Sigmoid colon (tissue), 7 donors: ENCODE measurements around the gene PRAF2. TPM values are rescaled to one million over a fixed set of nuclear protein-coding genes. Genes with fewer than 3 reads are reported as not detected.

Experiments used
- DNase-seq: peaks from one replicate; pipeline ENCODE4 v3.0.0-alpha.2; 2019
- H3K27ac ChIP-seq, 4 donors: fragments of 200-600 bp; sonication (generic); one replicate each; pipeline ENCODE4 v1.5.1; 2016 to 2019; ENCODE audit warnings: mild to moderate bottlenecking in 1 of 4
- H3K27me3 ChIP-seq, 3 donors: fragments of 200-600 bp; sonication (generic); one replicate each; pipeline ENCODE4 v1.5.1; 2019; ENCODE audit warnings: mild to moderate bottlenecking in 1 of 3
- H3K36me3 ChIP-seq, 4 donors: fragments of 200-600 bp; sonication (generic); one replicate each; pipeline ENCODE4 v1.5.1; 2016 to 2019
- H3K4me1 ChIP-seq, 4 donors: fragments of 200-600 bp; sonication (generic); one replicate each; pipeline ENCODE4 v1.5.1; 2017 to 2019
- H3K4me3 ChIP-seq, 4 donors: fragments of 200-600 bp; sonication (generic); one replicate each; pipeline ENCODE4 v1.5.1; 2017 to 2019; ENCODE audit warnings: mild to moderate bottlenecking in 2 of 4, moderate library complexity in 1 of 4
- H3K9me3 ChIP-seq, 4 donors: fragments of 200-600 bp in 3 of 4; sonication (generic) in 3 of 4; one replicate each; pipeline versions ENCODE4 v1.5.1 to v1.6.1; 2013 to 2019
- CTCF ChIP-seq, 4 experiments: fragments of 450-650 bp in 3 of 4; fragments of 200-600 bp in 1 of 4; IDR thresholded peaks; one replicate each; pipeline ENCODE4 v1.5.1; 2016 to 2019; ENCODE audit warnings: antibody characterized with exemption in 4 of 4, mild to moderate bottlenecking in 3 of 4, moderate library complexity in 2 of 4
- EP300 ChIP-seq, 4 donors: sonication (generic); formaldehyde crosslinking; IDR thresholded peaks; one replicate each; pipeline ENCODE4 v1.6.1; 2017; ENCODE audit warnings: antibody characterized with exemption in 4 of 4
- POLR2A ChIP-seq, 2 donors: fragments of 450-650 bp; IDR thresholded peaks; one replicate each; pipeline ENCODE4 v1.6.1; 2016; ENCODE audit warnings: antibody characterized with exemption in 2 of 2, mild to moderate bottlenecking in 2 of 2, moderate library complexity in 2 of 2
- POLR2AphosphoS5 ChIP-seq, 4 donors: sonication (generic); formaldehyde crosslinking; IDR thresholded peaks; one replicate each; pipeline ENCODE4 v1.6.1; 2017; ENCODE audit warnings: antibody characterized with exemption in 4 of 4
- WGBS, 2 donors: extraction: QIAGEN DNeasy Blood & Tissue Kit; methylation state at CpG; one replicate each; pipeline ENCODE4 v1.1.7; 2013; 5-methylcytosine and 5-hydroxymethylcytosine counted together
- intact Hi-C: fragments of 100-400 bp; cut with DNase I; formaldehyde crosslinking; loops from one replicate; pipeline ENCODE4 v1.15.1; 2023
- polyA plus RNA-seq, 3 donors: library from polyadenylated mRNA; stranded (reverse); fragments of 200-250 nt; gene quantifications; one replicate each; pipeline ENCODE4 v1.2.3, GENCODE V29; 2013
- total RNA-seq, 4 donors: library from RNA; depleted of rRNA; stranded (reverse); fragments of >200 nt; gene quantifications; one replicate each; pipeline ENCODE4 v1.1.0, GENCODE V29; 2016
- donor health status: healthy with polysubstance abuse.
- donor health status: Bipolar disorder and iron deficiency.
- donor health status: healthy.

Gene PRAF2
- total RNA-seq (10 to 100 TPM; 18.2 to 20.2 (median 19.0) TPM), polyA plus RNA-seq (10 to 100 TPM in 1 of 3 donors, 1 to 10 TPM in 2; 2.8 to 15.2 (median 8.4) TPM)

DNA sequence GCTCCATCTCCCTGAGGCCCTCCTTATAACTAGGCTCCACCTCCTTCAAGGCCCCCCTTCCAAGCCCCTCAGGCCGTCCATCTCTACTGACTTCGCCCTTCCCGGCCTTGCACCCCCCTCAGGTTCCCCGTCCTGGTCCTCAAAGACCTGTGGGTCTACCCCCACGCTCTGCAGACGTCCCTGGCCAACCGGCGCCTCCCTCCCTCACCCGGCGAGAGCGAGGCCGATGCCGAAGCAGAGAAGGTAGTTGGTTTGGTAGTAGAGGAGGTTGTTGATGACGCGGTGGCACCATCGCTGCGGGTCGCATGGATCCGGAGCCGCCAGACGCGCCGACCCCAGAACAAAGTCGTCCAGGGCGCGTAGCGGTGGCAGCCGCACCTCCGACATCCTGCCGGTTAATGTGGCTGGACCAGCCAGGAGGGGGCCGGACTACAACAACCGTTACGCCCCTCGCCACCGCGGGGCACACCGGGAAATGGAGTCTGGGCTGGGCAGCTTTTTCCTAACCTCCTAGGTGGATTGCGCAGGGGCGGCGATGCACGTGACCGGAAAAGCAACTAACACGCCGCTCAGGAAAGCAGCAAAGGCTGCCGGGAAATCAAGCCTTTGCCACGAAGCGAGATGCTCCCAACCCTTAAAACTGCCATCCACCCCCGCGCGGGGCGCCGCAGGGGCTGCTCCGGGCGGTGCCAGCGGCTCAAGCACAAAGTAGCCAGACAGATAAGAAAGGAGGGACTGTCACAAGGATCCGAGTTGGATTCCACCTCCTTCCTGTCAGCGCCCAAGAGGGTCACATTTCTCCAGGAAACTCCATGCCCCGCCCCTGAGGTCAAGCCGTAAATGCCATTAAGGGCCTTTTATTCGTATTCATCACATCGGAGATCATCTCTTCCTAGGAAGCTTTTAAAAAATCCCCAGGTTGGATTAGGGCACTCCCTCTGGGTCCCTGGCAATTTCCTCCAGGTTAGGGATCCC is at the start of gene PRAF2:
PRAF2 (minus strand) TSS at position 402 of the 975 bp plus-strand sequence; CDS start at position 387, 15 bp downstream.
- no peak for TF ChIP-seq EP300 (IDR thresholded peaks at IDR 0.05)
- no peak for TF ChIP-seq CTCF (IDR thresholded peaks at IDR 0.05)
- TF ChIP-seq POLR2AphosphoS5 (IDR thresholded peaks at IDR 0.05): peak; percentile 75 to 89 (median 86)
- no peak for TF ChIP-seq POLR2A (IDR thresholded peaks at IDR 0.05)
- Histone ChIP-seq H3K4me3 (peak within 1 kb of the TSS; percentile 35 to 60 (median 55)), H3K27me3 (no peaks in the 10 kb centered on the region), H3K27ac (peak within 1 kb of the TSS; percentile 70 to 84 (median 76)), H3K9me3 (no peaks in the 10 kb centered on the region), H3K36me3 (peaks cover 0 to 18% (median 6%) of the 10 kb centered on the region in 4 donors), H3K4me1 (peaks cover 0 to 26% (median 21%) of the 10 kb centered on the region in 4 donors)
- 3 to 5% methylated on average over 61 of the region's 61 CpGs for WGBS, 2 donors
- intact Hi-C loops: no loop called here
- DNase-seq: peak; percentile 97

GRCh38 chrX:49122499-49122898 is 48.7 kb upstream of the PRAF2 start:
- Histone ChIP-seq H3K4me3 (peak overlapping the region in 3 of 4 donors; percentile 65 to 74 (median 66)), H3K9me3 (no peaks in the 10 kb centered on the region)
- intact Hi-C loops: loop anchor here (5.0 to 10.0 kb wide), 2 partner anchors 35 to 58 kb away; no protein-coding TSS in a partner anchor

GRCh38 chrX:49120091-49120490 is 46.3 kb upstream of the PRAF2 start:
- Histone ChIP-seq H3K27me3 (no peaks in the 10 kb centered on the region), H3K36me3 (peaks cover 0 to 47% (median 8%) of the 10 kb centered on the region in 4 donors), H3K4me1 (peaks cover 0 to 9% (median 6%) of the 10 kb centered on the region in 4 donors), H3K27ac (no peak overlapping the region), H3K4me3 (no peak overlapping the region), H3K9me3 (no peaks in the 10 kb centered on the region)
- DNase-seq: no peak
- intact Hi-C loops: loop anchor here (5.0 to 10.0 kb wide), 2 partner anchors 37 to 55 kb away; no protein-coding TSS in a partner anchor
- WGBS, 2 donors: 46 to 67% methylated on average over 1 of the region's 1 CpG
- no peak for TF ChIP-seq EP300 (IDR thresholded peaks at IDR 0.05)
- no peak for TF ChIP-seq CTCF (IDR thresholded peaks at IDR 0.05)
- no peak for TF ChIP-seq POLR2A (IDR thresholded peaks at IDR 0.05)
- no peak for TF ChIP-seq POLR2AphosphoS5 (IDR thresholded peaks at IDR 0.05)

More at GRCh38 chrX:49122499-49122898, 48.7 kb upstream of the PRAF2 start:
- H3K27ac ChIP-seq: no peak overlapping the region
- WGBS, 2 donors: 70 to 81% methylated on average over 5 of the region's 5 CpGs
- H3K4me1 ChIP-seq: peaks cover 0 to 9% (median 6%) of the 10 kb centered on the region in 4 donors
- DNase-seq: no peak
- no peak for TF ChIP-seq POLR2A (IDR thresholded peaks at IDR 0.05)
- no peak for TF ChIP-seq CTCF (IDR thresholded peaks at IDR 0.05)
- TF ChIP-seq EP300 (IDR thresholded peaks at IDR 0.05): no peak
- TF ChIP-seq POLR2AphosphoS5 (IDR thresholded peaks at IDR 0.05): no peak
- H3K36me3 ChIP-seq: peaks cover 0 to 25% (median 0%) of the 10 kb centered on the region in 4 donors
- no peaks in the 10 kb centered on the region for H3K27me3 ChIP-seq

DNA sequence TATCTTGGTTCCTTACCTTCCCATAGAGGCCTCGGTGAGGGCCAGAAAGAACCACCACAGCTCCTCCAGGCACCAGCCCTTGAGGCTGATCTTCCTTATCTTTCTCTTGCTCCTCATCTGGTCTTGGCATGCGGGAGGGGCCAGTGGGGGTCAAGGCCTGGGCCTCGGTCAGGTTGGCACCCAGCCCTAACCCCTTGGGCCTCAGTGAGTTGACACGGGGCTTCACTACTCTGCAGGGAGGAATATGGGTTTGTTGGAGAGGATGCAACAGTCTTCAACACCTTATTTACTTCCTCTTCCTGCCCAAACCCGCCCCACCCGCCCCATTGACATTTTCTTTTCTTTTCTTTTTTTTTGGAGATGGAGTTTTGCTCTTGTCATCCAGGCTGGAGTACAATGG is 43.8 kb upstream of the PRAF2 start:
- WGBS, 2 donors: 67 to 76% methylated on average over 6 of the region's 6 CpGs
- intact Hi-C loops: no loop called here
- DNase-seq: no peak
- Histone ChIP-seq H3K27me3 (no peaks in the 10 kb centered on the region), H3K9me3 (no peaks in the 10 kb centered on the region), H3K4me1 (peaks cover 0 to 5% (median 2%) of the 10 kb centered on the region in 4 donors), H3K27ac (no peak overlapping the region), H3K4me3 (no peak overlapping the region), H3K36me3 (peaks cover 0 to 70% (median 8%) of the 10 kb centered on the region in 4 donors)
- TF ChIP-seq POLR2A (IDR thresholded peaks at IDR 0.05): no peak
- TF ChIP-seq CTCF (IDR thresholded peaks at IDR 0.05): no peak
- TF ChIP-seq EP300 (IDR thresholded peaks at IDR 0.05): no peak
- TF ChIP-seq POLR2AphosphoS5 (IDR thresholded peaks at IDR 0.05): no peak
